Endometrial microvascular endothelial cells (primary cell): Measurements from ENCODE around the gene FKBP8. TPM values are rescaled to one million over a fixed set of nuclear protein-coding genes. Genes with fewer than 3 reads are reported as not detected.
"Not testable (repeated sequence)": the region's sequence is repeated elsewhere in the genome, so short reads cannot be mapped to it uniquely, and the experiment has no call there.

ENCODE experiments used
- in situ Hi-C: cut with HindIII; loops from 2 replicates; pipeline ENCODE4 v1.10.0; 2017; ENCODE audit warnings: low sequenced_read_pairs, low pct_unique_long_range_greater_than_20kb; ENCODE audit errors: inconsistent ontology term
- total RNA-seq: library from RNA; depleted of rRNA; stranded (reverse); fragments of >200 nt; gene quantifications from one replicate; pipeline ENCODE4 v1.2.3, GENCODE V29; 2015; ENCODE audit errors: inconsistent ontology term

The FKBP8 gene
- total RNA-seq, 1 donor from 2014 or later, result 223 TPM

DNA sequence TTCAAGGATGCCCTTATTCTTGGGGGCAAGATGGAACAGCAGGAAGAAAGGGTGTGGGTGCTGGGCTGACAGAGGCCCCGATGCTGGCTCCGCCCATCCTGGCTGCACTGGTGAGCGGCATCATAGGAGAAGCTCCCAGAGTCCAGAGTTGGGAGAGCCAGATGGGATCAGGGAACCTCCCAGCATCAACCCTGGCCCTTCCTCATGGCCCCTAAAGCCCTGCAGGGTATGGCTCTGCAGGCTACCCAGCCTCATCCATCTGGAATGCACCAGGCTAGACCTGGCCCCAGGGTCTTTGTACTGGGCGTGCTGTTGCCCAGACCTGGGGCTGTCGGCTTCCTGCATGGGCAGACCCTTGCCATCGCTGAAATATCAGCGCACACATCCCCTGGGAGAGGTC is 13.6 kb downstream of the FKBP8 start:
- in situ Hi-C loops, result no loop called here

DNA sequence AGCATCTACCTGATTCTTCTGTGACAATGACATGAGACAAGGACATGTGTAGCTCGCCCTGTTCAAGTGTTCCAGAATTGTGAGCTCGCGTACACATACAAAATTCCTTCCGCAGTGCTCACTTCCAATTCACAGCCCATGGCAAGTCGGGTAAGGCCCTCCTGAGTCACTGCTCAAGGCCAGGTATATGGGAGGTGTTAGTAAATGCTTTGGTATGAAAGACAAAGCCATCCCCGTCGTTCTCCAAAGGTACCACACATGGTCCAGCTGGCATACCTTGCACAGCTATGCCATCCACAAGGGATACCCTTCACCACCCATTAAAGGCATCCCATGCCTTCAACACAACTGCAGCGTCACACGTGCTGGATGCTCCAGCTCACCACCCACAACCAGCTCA is 17.1 kb downstream of the FKBP8 start:
- in situ Hi-C loops, result no loop called here

DNA sequence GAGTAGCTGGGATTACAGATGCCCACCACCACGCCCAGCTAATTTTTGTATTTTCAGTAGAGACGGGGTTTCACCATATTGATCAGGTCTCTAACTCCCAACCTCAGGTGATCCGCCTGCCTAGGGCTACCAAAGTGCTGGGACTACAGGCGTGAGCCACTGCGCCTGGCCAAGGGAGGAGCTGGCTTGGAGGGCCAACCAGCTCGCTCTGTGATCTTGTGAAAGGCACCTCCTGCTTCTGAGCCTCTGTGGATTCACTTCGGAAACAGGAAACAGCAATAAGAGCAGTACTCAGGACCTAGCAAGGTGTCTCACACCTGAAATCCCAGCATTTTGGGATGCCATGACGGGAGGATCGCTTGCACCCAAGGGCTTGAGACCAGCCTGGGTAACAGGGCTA is 19.5 kb downstream of the FKBP8 start:
- in situ Hi-C loops, result no loop called here

DNA sequence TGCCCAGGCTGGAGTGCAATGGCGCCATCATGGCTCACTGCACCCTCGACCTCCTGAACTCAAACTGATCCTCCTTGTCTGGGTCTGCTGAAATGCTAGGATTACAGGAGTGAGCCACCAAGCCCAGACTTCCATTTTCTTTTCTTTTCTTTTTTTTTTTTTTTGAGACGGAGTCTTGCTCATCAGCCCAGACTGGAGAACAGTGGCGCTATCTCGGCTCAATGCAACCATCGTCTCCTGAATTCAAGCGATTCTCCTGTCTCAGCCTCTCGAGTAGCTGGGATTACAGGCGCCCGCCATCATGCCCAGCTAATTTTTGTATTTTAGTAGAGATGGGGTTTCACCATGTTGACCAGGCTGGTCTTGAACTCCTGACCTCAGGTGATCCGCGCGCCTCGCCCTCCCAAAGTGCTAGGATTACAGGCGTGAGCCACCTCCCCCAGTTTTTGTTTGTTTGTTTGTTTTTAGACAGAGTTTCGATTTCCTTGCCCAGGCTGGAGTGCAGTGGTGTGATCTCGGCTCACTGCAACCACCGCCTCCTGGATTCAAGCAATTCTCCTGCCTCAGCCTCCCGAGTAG is 20.4 kb downstream of the FKBP8 start:
- in situ Hi-C loops, result not testable (repeated sequence)

DNA sequence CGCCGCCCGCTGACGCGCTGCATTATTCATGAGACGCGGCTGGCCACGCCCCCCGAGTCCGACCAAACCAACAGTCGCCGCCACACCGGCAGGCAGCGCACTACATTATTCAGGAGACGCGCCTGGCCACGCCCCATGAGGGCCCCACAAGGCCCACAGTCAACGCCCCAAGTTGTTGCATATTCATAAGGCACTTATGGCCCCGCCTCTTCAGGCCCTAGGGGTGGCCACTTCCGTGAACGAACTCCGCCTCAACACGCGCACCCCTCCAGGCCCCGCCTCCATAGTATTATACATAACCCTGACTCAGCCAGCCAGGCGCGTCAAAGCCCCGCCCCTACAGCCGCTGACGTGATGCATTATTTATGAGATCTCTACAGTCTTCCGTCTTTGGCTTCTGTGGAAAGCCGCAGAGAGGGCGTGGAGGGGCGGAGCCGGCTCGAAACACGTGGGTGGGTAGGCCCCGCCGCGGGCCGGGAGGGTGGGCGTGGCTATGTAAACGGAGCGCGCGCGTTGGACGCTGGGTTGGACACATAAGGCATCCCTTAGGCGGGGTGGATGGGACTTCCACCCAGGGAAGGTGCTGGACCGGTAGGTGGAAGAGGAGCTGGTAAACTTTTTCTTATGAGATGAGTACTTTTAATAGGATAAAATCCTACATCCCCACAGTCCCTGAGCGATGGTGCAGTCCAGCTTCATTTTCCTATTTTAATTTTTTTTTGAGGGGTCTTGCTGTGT is 21.1 kb downstream of the FKBP8 start:
- in situ Hi-C loops, result no loop called here

DNA sequence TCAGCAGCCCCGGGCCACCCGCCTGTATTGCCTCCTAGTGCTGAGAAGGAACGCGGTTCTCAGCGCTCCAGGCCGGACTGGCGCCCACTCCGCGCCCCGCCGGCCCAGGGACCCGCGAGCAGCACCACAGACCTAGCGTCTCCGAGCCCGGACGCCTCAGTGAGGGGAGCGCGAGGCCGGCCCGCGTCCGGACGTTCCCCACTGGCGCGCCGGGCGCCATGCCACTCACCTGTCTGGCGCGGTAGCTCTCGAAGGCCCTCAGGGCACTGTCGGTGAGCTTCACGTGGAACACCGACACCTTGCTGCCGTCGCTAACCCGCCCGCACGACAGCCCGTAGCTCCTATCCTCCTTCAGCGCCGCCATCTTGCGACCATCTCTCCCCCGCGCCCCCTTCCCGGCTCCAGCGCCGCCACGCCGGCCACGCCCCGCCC is 21.7 kb downstream of the FKBP8 start, which contains the start of gene ELL:
TSS of gene ELL (minus strand) at position 379 of the 432 bp plus-strand sequence. CDS start at position 364, 15 bp downstream.
- in situ Hi-C loops, result no loop called here

DNA sequence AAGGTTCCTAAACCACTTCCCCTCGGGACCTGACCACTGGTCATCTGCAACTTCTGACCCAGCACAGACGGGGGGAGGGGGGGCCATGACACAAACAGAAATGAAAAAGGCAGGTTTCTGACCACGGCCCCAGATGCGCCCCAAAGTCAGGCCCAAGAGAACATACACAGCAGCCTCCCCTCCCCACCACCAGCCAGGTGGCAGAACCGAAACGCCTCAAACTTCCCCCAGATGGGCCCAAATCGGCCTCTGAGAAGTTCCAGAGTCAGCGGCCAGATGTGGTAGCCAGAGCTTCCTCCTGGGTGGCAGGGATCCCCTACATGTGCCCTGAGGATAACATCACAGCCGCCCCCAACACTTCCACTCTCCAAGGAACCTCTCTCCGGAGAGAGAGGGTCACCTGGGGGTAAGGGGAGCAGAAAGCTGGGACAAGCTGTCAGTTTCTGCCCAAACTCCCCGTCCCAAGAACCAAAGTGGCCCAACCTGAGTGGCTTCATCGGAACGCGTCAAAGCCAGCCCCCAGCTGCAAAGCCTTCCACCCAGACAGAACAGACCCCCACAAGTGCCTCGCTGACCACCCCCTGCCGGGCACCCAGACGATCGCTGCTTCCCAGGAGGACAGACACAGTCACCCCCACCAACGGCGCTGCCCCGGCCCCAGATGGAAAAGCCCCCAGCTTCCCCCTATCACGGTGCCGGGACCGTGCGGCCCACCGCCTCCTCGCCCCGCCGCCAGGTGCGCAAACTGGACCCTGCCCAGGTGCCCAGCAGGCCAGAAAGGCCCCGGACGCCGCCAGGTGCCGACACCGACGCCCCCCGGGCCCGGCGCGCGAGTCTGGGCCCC is 22.3 kb downstream of the FKBP8 start:
- in situ Hi-C loops, result no loop called here

DNA sequence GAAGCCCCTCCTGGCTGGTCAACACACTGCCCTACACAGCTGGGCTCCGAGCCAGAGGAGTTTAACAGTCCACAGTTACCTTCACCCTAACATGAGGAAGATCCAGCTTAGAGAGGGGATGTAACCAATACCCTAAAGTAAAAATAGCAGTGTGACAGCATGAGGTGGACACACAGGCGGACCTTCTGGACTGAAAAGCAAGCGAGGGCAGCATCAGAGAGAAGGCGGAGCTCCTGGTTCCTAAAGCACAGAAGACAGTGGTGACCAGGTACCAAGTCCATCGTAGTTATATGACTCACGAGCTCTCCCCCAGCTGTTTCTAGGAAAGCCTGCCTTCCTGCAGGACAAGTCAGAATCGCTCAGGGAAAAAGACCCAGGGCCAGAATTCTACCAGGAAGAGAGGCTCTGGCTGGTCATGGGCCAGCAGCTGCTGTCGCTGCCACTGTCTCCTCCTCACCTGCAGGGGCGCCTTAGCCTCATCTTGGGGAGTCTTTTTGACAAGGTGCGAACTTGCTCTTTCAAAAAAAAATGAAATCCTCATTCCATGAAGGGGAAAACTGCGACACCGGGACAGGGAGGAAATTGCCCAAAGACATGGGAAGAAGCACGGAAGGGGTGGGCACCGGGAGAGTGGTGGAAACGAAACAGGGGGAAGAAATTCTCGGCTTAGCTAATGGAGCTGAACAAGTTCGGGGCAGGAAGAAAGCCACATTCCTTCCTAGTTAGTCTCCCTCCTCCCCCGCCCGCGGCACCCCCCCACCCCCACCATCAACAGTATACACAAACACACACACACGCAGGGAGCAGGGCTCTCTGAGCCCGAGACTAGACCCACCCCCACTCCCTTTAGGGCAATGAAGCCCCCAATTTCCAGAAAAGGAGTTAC is 23.2 kb downstream of the FKBP8 start:
- in situ Hi-C loops, result no loop called here

DNA sequence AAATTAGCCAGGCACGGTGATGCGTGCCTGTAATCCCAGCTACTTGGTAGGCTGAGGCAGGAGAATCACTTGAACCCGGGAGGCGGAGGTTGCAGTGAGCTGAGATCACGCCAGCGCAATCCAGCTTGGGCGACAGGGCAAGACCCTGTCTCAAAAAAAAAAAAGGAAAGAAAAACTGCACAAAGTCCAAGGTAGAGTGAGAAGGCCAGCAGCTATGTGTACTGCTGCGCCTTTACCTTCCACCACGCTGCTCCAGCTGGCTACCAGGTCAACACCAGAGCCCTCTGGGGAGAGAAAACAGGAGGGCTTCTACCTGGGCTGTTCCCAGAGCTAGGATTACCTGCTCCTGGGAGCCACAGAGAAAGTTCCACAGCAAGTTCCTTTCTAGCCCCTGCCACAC is 24.7 kb downstream of the FKBP8 start:
- in situ Hi-C loops, result no loop called here

DNA sequence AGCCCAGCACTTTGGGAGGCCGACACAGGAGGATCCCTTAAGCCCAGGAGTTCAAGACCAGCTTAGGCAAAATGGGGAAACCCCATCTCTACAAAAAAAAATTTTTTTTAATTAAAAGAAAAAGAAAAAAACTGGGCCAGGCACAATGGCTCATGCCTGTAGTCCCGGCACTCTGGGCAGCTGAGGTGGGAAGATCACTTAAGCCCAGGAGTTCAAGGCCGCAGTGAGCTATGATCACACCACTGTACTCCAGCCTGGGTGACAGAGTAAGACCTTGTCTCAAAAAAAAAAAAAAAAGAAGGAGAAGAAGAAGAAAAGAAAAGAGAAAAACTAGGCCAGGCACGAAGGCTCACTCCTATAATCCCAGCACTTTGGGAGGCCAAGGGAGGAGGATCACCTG is 25.8 kb downstream of the FKBP8 start:
- in situ Hi-C loops, result no loop called here

DNA sequence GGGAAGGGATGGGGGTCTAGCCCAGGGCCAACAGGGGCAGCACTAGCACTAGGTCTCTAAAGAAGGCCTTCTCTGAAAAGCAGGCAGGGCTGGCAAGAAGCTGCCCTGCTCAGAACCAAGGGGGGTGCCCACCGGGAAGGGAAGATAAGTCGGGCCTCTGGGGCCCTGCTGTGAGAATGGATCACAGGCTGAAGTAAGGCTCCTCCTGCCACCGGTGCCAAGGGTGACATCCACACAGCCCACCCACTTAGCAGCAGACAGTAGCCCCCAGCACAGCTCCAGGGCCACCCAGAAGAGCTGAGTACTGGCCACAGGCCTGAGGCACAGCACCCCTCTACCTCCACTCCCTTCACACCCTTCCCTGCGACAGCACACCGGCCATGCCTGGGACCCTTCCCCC is 27.4 kb downstream of the FKBP8 start:
- in situ Hi-C loops, result no loop called here

DNA sequence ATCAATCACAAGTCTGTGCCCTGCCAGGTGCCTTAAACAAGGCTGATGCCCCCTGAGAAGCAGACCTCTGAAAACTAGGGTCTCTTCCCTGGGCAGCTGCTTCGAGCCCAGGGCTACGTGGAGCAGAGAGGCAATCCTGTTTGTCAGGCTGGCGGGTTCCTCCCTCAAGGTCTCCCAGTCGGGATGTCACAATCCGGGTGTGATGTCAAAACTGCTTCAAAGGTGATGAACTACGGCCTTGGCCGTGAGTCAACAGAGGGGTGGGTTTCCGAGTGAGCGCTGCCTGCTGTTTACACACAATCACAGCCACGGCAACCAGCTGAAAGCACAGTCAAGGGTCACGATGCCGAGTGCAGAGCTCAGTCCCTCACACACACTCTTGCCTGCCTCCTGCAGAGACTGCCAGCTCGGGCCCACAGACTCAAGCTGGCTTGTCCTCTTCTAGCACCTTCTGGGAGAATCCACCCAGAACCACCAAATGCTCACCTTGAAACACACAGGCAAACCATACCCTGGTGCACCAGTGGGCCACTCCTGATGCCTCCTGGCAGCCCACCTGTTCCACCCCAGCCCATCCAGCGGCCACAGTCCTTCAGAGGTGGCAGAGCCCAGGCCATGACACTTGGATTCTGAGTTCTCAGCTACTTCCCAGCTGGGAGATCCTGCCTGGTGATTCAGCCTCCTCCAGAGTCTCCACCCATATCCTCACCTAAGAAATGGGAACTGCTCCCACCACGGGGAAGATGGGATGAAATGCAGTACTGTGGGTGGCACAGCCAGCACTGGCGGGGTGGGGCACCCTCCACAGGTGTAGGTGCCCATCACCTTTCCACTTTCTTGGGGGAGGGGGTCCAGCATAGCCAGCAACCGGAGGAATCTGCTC is 28.3 kb downstream of the FKBP8 start:
- in situ Hi-C loops, result no loop called here

DNA sequence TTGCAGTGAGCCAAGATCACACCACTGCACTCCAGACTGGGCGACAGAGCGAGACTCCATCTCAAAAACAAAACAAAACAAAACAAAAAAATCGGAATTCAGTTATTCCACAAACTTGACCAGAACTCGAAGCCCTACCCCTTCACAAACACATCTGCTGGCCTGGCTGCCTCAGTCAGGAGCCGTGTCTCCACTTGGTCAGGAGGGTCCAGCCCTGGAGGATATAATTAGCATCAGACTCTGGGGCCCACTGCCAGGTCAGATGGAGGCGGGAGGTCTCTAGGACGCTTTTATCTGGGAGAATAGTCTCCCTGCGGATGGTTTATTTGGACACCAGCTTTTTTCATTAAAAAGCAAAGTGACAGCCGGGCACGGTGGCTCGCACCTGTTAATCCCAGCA is 29.5 kb downstream of the FKBP8 start:
- in situ Hi-C loops, result no loop called here

DNA sequence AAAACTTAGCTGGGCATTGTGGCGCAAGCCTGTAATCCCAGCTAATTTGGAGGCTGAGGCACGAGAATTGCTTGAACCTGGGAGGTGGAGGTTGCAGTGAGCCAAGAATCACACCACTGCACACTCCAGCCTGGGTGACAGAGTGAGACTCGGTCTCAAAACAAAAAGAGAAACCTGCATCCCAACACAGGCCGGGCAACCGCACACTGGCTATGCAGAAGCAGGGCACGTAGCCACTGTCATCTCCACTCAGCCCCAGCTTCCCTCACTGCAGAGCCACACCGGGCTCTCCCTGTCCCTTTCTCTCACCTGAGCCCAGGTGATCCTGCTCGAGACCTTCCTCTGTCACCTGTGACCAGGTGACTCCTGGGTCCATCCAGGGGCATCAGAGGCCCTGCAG is 33.2 kb downstream of the FKBP8 start:
- in situ Hi-C loops, result no loop called here

DNA sequence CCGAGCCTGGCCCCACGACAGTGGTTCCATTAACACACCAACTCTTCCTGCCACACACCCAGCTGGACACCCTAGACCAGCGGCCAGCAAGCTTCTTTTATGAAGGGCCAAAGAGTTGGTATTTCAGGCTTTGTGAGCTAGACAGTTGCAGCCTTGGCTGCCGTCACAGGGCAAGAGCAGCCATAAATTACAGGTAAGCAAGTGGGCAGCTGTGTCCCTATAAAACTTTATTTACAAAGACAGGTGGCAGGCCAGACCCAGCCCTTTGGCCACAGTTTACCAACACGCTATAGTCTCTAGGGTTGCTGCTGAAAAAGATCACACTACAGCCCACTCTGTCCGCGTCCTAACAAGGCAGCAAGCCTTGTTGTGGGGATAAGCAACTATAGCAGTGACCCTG is 34.8 kb downstream of the FKBP8 start:
- in situ Hi-C loops, result no loop called here

DNA sequence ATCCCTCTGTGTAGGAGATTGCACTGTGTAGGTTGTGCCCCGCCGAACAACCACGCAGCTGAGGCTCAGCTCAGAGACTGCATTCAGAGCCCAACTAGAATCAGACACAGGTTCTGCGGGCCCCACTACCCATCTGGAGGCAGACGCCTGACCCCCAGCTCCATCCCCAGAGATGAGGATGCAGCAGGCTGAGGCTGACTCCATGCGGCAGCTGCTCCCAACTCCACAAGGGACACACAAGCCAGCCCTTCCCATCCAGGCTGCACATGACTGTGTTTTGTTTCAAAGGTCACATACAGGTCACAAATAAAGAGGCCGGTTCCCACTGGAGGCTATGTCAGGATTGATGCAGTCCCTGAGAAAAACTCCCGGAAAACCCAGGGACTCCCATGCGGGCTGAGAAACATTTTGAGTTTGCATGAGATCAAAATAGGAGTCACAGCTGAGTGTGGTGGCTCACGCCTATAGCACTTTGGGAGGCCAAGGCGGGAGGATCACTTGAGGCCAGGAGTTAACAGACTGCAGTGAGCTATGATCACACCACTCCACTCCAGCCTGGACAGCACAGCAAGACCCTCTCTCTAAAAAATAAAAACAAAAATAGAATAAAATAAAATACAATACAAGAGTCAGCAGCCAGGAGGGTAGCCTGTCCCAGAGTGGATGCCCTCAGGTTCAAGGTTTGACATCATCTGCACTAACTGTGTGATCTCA is 35.5 kb downstream of the FKBP8 start:
- in situ Hi-C loops, result no loop called here

DNA sequence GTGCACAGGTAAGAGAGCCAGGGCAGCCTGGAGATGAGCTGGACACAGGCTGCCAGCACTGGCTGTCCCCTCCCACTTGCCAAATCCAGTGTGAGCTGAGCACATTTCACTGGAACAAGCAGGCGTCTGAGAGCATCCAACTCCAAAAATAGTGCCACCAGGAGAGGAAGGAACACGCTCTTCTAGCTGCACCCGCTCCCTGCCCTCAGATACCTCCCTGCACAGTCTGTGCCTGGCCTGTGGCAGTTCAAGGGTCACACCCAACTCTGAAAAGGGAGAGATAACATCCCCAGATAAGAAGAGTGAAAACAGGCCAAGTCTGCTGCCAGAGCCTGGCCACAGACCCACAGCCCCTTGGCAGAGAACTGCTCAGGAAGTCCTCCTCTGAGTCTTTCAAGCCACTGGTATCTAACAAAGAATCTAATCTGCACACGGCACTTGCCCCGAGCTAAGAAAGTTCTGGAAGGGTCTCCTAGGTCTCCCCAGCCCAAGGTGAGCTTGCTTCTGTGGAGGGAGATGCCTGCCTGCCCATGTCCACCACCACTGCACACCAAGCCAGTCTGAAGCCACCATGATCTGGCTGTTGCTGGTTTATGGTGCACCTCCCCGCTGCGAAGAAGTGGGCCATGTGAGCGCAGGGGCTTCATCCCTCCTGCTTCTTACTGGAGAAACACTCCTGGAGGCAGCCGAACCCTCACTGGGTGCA is 36.2 kb downstream of the FKBP8 start:
- in situ Hi-C loops, result no loop called here
